Head of caudate nucleus (tissue), 42 donors: ENCODE measurements around the gene FXYD4.
A peak's percentile ranks its signal among the peaks of the same experiment; 100 is the strongest.
"Not testable (repeated sequence)": the region's sequence is repeated elsewhere in the genome, so short reads cannot be mapped to it uniquely, and the experiment has no call there.

Source experiments
- DNase-seq, 42 donors: peaks; one replicate each; pipeline versions ENCODE4 v3.0.0 to v3.0.0-alpha.2; 2020 to 2021; ENCODE audit warnings: mixed read lengths in 7 of 42
- intact Hi-C: fragments of 100-400 bp; cut with DNase I; formaldehyde crosslinking; loops from one replicate; pipeline ENCODE4 v1.15.0; 2022

The FXYD4 gene

GRCh38 chr10:43404704-43405084 is 33.3 kb downstream of the FXYD4 start:
- intact Hi-C loops, result loop anchor here (5.0 kb wide), 1 partner anchor 243 kb away; the partner anchor contains the start of gene ZNF32
- no peak for DNase-seq

DNA sequence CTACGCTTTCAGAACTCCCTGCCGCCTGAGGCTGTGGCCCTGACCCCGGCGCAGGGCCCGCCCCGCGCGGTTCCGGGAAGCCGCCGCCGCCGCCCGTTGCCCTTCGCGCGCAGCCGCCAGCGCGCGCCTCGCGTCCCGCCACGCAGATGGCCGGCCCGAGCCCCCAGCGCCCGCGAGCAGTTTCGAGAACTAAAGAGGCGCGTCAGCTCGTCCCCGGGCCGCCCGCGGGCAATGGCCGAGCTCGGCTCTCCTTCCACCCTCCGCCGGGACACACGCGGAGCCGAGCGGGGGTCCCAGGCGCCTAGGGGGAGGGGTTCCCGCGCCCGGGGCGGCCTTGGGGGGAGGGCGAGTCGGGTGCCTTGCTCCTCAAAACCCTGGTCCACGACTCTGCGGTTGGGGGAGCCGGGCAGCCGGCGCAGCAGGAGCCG is 35.7 kb downstream of the FXYD4 start:
- intact Hi-C loops, result loop anchor here (5.0 kb wide), 1 partner anchor 240 kb away; the partner anchor contains the start of gene ZNF32

GRCh38 chr10:43407576-43408330 is 36.3 kb downstream of the FXYD4 start:
- intact Hi-C loops, result loop anchor here (5.0 kb wide), 1 partner anchor 240 kb away; the partner anchor contains the start of gene ZNF32

More for the DNA sequence above, 35.7 kb downstream of the FXYD4 start:
- peak in 38 of 42 donors; percentile 15 to 79 (median 56) for DNase-seq

DNA sequence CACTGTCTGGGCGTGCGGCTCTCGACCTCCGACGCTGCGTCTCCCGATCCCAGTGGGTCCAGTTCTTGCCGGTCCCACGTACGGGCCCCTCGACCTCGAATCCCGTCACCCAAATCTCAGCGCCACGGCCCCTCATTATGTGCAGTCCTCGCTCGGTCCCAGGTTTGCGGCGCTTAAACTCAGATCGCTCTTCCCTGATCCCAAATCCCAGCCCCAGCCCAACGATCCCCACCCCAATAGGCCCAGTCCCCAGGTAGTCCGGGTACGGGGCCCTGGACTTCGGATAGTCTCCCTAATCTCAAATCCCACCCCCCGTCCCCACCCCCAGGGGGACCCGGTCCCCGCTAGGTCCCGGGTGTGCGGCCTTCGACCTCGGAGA is 36.9 kb downstream of the FXYD4 start:
- DNase-seq, result peak in 2 of 42 donors; percentile 9 to 11
- intact Hi-C loops, result loop anchor here (5.0 kb wide), 1 partner anchor 239 kb away; the partner anchor contains the start of gene ZNF32

More at GRCh38 chr10:43407576-43408330, 36.3 kb downstream of the FXYD4 start:
- DNase-seq, result peak; percentile 71 to 96 (median 87)

DNA sequence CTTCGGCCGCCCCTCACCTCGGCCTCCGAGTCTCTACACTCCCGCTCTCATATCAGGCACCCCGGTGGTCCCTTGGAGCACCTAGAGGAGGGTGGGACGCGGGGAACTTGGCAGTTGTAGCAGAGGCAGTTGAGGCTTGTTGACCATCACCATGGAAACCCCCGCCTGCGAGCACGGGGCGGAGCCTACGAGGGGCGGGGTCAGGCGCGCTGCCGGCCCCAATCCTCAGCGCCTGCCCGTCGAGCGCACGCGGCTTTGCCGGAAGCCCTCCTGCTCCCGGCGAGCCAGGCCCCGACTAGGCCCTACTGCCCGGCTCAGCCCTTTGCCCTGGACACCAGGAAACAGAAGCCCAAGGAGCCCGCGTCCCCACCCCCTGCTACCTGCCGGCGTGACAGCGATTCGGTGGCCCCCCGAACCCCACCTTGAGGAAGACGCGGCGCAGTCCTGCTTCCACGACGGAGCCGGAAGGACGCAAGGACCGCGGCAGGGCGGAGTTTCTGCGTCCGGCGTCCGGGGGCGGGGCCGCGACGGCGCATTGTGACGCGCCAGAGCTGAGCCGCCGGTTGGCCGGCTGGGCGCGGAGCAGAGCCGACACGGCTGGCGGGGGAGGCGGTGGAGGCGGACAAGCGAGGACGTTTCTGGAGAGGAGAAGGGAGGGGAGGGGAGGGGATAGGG is 37.4 kb downstream of the FXYD4 start, which contains the start of gene HNRNPF:
Gene HNRNPF, minus strand, starts transcription at position 477 of the 675 bp plus-strand sequence. CDS start 21,302 bp downstream, outside the sequence.
- intact Hi-C loops, result loop anchor here (5.0 kb wide), 1 partner anchor 238 kb away; the partner anchor contains the start of gene ZNF32
- peak; percentile 80 to 97 (median 95) for DNase-seq

DNA sequence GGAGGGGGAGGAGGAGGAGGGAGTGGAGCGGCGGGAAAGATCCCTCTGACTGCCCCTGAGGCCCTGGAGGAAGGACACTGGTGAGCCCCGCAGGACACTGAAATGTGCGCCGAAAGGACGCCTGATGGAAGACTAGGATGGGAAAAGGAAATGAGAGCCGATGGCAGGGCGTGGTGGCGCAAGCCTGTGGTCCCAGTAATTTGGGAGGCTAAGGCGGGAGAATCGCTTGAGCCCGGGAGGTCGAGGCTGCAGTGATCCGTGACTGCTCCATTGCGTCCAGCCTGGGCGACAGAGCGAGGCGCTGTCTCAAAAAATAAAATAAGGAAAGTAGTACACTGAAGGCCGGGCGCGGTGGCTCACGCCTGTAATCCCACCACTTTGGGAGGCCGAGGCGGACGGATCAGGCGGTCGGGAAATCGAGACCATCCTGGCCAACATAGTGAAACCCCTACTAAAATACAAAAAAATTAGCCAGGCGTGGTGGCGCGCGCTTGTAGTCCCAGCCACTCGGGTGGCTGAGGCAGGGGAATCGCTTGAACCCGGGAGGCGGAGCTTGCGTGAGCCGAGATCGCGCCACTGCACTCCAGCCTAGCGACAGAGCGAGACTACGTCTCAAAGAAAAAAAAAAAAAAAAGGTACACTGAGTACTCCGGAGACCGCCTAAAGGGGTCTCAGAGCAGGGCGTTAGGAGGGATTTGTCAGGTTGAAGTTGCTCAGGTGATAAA is 38.1 kb downstream of the FXYD4 start:
- intact Hi-C loops, result loop anchor here (5.0 kb wide), 1 partner anchor 238 kb away; the partner anchor contains the start of gene ZNF32

DNA sequence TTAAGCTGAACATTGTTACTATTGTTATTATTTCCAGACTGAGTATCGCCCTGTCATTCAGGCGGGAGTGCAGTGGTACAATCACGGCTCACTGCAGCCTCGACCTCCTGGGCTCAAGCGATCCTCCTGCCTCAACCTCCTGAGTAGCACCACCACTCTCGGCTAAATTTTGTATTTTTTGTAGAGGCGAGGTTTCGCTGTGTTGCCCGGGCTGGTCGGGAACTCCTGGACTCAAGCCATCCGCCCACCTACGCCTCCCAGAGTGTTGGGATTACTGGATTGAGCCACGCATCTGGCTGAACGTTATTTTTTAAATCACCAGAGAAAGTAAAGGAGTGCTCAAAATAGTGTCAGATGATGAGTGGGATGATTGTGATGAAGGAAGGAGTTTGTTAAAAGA is 38.9 kb downstream of the FXYD4 start:
- intact Hi-C loops, result no loop called here
- no peak for DNase-seq

More for the DNA sequence above, 38.1 kb downstream of the FXYD4 start:
- DNase-seq, result peak in 39 of 42 donors; percentile 21 to 75 (median 57)

GRCh38 chr10:43411536-43411935 is 40.1 kb downstream of the FXYD4 start:
- intact Hi-C loops, result no loop called here
- no peak for DNase-seq

DNA sequence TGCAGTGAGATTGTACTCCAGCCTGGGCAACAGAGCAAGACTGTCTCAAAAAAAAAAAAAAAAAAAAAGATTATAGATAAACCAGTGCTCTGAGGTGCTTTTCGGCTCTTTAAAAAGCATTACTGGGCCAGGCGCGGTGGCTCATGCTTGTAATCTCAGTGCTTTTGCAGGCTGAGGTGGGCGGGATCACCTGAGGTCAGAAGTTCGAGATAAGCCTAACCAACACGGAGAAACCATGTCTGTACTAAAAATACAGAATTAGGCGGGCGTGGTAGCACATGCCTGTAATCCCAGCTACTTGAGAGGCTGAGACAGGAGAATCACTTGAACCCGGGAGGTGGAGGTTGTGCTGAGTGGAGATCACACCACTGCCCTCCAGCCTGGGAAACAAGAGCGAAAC is 44.1 kb downstream of the FXYD4 start:
- no peak for DNase-seq

DNA sequence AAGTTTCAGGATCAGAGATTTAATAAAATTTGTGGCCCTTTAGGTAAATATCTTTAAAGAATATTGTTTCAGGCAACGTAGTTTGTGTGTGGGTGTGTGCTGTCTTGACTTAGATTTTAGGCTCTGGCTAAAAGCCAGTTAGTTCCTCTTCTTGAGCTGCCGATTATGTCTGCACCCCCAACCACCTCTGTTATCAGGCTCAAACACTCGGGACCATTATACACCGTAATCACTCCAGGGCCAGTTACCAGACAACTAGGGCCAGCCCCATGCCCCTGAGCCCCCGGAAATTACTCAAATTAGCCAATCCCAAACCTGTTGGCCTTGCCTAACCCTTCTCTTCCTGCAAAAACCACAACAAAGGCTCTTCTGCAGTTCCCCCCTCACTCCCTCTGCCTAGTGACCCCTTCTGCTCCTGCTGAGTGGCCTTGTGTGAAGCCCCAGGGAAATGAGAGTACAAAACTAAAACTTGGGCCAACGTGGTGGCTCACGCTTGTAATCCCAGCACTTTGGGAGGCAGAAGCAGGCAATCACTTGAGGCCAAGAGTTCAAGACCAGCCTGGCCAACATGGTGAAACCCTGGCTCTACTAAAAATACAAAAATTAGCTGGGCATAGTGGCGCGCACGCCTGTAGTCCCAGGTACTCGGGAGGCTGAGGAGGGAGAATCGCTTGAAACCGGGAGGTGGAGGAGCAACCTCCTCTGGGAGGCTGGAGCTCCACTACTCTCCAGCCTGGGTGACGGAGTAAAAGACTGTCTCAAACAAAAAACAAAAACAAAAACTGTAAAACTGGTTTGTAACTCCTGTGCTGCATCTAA is 46.7 kb downstream of the FXYD4 start:
- intact Hi-C loops, result no loop called here
- peak in 2 of 42 donors; percentile 22 to 36 for DNase-seq

More for the DNA sequence above, 44.1 kb downstream of the FXYD4 start:
- intact Hi-C loops, result no loop called here

GRCh38 chr10:43419997-43420368 is 48.5 kb downstream of the FXYD4 start:
- intact Hi-C loops, result no loop called here
- DNase-seq, result peak in 2 of 42 donors; percentile 23 to 42

- DNase-seq, result peak; percentile 55 to 95 (median 88)
- intact Hi-C loops, result no loop called here
Observed at GRCh38 chr10:43420369-43421200, 49.1 kb downstream of the FXYD4 start.

DNA sequence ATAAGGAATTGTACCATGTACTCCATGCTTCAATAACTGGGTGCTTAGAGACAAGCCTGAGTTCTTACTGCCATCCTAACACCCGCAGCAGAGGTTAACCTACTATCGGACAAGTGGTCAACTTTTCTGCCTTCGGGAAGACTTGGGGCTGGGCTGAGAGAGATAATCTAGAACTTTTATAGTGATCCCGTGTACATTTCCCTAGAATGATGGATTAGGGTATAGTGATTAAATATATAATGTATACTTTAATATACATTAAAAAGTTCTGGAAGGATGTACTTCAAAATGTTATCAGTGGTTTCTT is 49.7 kb downstream of the FXYD4 start:
- intact Hi-C loops, result no loop called here
- no peak for DNase-seq

- no peak for DNase-seq
- intact Hi-C loops, result no loop called here
Observed at GRCh38 chr10:43421519-43421918, 50.1 kb downstream of the FXYD4 start.

DNA sequence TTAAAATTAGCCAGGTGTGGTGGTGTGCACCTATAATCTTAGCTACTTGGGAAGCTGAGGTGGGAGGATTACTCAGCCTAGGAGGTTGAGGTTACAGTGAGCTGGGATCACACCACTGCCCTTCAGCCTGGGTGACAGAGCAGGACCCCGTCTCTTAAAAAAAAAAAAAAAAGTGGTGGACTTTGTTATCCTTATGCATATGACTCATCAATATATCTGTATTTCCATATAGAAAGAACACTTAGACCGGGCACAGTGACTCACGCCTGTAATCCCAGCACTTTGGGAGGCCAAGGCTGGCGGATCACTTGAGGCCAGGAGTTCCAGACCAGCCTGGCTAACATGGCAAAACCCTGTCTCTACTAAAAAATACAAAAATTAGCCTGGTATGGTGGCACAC is 50.5 kb downstream of the FXYD4 start:
- intact Hi-C loops, DNase-seq: not testable (repeated sequence)

DNA sequence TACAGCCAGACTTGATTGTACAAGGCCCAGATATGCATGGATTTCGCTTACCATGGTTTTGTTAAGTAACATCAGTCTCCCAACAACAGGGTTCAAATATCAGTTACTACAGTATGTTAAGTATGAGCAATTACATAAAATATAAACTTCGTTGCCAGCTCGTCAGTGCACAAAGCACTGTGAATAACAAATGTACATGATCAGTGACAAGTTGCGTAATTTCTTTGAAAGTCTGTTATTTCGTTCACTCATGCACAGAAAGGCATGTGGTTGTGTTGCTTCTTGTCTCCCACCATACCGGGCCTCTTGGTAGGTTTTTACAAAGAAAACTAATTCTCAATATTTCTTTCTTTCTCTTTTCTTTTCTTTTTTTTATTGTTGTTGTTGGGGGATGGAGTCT is 53.0 kb downstream of the FXYD4 start:
- DNase-seq, result no peak
- intact Hi-C loops, result no loop called here
